WTC11 (cell line): Measurements from ENCODE around the gene PTPRT.

Experiments
- CREB1 ChIP-seq: sonication (generic); formaldehyde crosslinking; IDR thresholded peaks from 2 replicates; pipeline ENCODE4 v1.8.0; 2023; ENCODE audit warnings: mild to moderate bottlenecking, missing genetic modification reagents
- MAX ChIP-seq: sonication (generic); formaldehyde crosslinking; IDR thresholded peaks from 2 replicates; pipeline ENCODE4 v1.8.0; 2022; ENCODE audit warnings: mild to moderate bottlenecking, missing genetic modification reagents
- PRRX2 ChIP-seq: fragments of 250-450 bp; sonication (Bioruptor Pico); IDR thresholded peaks from 2 replicates; pipeline ENCODE4 v1.8.0; 2021; ENCODE audit warnings: mild to moderate bottlenecking
- STAT6 ChIP-seq: sonication (generic); formaldehyde crosslinking; conservative IDR thresholded peaks from 2 replicates; pipeline ENCODE4 v1.8.1; 2023; ENCODE audit warnings: mild to moderate bottlenecking, low read depth, missing genetic modification reagents, moderate library complexity
- TP53 ChIP-seq: sonication (generic); formaldehyde crosslinking; IDR thresholded peaks from 2 replicates; pipeline ENCODE4 v1.8.1; 2023; ENCODE audit warnings: mild to moderate bottlenecking, missing genetic modification reagents
- ZNF263 ChIP-seq: sonication (generic); formaldehyde crosslinking; IDR thresholded peaks from 2 replicates; pipeline ENCODE4 v1.8.1; 2022; ENCODE audit warnings: low read depth, mild to moderate bottlenecking, moderate library complexity, missing genetic modification reagents
- ZNF416 ChIP-seq: fragments of 250-450 bp; sonication (Bioruptor Pico); IDR thresholded peaks from 2 replicates; pipeline ENCODE4 v1.9.0; 2021; ENCODE audit warnings: mild to moderate bottlenecking, inconsistent platforms
- ZSCAN18 ChIP-seq: fragments of 250-450 bp; sonication (Bioruptor Pico); IDR thresholded peaks from 2 replicates; pipeline ENCODE4 v2.1.2; 2022; ENCODE audit warnings: mild to moderate bottlenecking, moderate library complexity
- TF ChIP-seq, protein P1 (sequence below): fragments of 200-600 bp; IDR thresholded peaks from 2 replicates; pipeline ENCODE4 v1.8.0; 2022; ENCODE audit warnings: antibody characterized with exemption

- TF ChIP-seq, protein P1, sequence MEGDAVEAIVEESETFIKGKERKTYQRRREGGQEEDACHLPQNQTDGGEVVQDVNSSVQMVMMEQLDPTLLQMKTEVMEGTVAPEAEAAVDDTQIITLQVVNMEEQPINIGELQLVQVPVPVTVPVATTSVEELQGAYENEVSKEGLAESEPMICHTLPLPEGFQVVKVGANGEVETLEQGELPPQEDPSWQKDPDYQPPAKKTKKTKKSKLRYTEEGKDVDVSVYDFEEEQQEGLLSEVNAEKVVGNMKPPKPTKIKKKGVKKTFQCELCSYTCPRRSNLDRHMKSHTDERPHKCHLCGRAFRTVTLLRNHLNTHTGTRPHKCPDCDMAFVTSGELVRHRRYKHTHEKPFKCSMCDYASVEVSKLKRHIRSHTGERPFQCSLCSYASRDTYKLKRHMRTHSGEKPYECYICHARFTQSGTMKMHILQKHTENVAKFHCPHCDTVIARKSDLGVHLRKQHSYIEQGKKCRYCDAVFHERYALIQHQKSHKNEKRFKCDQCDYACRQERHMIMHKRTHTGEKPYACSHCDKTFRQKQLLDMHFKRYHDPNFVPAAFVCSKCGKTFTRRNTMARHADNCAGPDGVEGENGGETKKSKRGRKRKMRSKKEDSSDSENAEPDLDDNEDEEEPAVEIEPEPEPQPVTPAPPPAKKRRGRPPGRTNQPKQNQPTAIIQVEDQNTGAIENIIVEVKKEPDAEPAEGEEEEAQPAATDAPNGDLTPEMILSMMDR = no peak
- TF ChIP-seq CREB1 (no peak), MAX (CRISPR knock-in tag) (no peak), ZNF263 (CRISPR knock-in tag) (no peak), TP53 (no peak), ZNF416 (CRISPR knock-in tag) (no peak), PRRX2 (no peak), STAT6 (CRISPR knock-in tag) (no peak), ZSCAN18 (CRISPR knock-in tag) (no peak)
Observed at GRCh38 chr20:43140726-43141125, 49.0 kb downstream of the PTPRT start.
